GM19240 (cell line): ENCODE data around the gene CCDC154.

Experiments used
- DNase-seq: peaks from one replicate; pipeline ENCODE4 v3.0.0; 2011; ENCODE audit warnings: low spot score; ENCODE audit not compliant: insufficient read length

The CCDC154 gene

DNA sequence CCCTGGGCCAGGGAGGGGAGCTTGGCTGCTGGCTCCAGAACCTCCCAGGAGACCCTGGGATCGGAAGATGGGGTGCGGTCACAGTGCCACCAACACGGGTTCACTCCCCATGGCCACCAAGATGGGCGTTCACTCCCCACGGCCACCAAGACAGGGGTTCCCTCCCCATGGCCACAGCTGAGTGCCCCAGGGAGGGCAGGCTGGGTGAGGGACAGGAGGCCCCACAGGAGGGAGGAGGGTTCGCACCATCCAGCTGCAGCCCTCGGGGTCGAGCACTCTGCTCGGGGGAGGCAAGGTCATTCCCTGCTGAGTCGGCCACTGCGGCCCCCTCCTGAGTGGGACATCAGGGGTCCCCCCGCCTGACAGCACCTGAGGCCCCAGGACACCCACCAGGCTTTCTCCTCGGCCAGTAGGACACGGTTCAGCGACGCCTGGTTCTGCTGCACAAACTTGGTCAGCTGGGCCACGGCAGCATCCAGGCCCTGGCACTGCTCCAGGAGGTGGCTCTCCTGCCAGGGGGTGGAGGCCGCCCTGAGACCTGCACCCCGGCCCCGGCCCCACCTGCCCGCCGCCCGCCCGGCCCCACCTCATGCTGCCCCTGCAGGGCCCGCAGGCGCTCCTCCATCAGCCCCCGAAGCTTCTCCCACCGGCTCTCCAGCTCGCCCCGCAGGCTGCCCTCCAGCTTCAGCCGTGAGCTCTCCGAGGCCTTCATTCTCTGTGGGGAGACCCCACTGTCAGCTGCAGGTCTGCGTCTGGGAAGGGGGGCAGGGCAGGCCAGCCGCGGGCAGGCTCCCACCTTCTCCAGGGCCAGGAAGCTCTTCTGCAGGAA is 5.9 kb downstream of the CCDC154 start:
- no peak for DNase-seq

DNA sequence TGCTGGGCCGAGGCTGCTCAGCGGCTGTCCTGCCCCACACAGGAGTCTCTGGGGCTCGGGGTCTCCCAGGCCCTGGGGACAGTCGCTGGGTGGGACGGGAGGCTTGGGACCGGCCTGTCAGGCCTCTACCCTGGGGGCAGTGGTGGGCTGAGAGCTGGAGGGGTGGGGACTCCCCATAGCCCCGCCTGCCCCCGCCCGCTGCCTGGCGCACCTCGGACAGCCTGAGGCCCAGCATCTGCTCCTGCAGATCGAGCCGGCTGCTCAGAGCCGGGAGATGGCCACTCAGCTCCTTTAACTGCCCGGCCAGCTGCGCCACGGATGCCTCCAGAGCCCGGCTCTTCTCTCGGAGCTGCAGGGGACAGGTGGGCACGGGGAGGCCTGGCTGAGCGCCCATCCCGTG is 6.8 kb downstream of the CCDC154 start:
- DNase-seq: no peak

GRCh38 chr16:1436731-1437355 is 7.5 kb downstream of the CCDC154 start:
- DNase-seq: no peak

DNA sequence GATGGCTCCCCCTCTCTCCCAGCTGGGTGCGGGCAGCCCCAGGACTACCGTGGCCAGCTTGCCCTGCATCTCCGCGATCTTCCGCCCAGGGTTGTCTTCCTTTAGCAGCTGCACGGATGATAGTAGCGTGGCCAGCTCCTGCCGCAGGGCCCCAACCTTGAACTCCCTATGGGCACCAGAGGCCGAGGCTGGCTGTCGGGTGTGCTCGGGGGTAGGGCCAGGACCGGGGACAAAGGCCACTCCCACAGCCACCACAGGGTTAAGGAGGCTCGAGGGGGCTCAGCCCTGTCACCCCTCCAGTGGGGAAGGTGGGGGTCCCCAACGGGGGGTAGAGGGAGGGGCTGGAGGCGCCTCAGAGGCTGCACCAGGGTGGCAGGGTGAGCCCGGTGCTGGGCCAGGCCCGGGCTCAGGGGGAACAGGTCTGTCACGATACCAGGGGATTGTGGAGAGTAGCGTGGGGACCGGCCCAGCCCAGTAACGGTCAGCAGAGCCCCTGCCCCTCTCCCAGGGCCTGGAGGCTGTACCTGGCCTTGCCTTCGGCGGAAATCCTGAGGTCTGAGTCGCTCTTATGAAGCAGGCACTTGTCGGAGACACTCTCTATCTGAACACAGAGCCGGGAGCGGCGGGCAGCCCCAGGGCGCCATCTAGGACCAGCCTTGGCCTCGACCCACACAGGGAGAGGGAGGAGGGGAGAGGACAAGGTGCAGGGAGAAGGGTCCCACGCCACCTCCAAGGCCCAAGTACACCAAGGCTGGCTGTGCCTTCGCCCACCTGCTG is 8.2 kb downstream of the CCDC154 start:
- DNase-seq: no peak

DNA sequence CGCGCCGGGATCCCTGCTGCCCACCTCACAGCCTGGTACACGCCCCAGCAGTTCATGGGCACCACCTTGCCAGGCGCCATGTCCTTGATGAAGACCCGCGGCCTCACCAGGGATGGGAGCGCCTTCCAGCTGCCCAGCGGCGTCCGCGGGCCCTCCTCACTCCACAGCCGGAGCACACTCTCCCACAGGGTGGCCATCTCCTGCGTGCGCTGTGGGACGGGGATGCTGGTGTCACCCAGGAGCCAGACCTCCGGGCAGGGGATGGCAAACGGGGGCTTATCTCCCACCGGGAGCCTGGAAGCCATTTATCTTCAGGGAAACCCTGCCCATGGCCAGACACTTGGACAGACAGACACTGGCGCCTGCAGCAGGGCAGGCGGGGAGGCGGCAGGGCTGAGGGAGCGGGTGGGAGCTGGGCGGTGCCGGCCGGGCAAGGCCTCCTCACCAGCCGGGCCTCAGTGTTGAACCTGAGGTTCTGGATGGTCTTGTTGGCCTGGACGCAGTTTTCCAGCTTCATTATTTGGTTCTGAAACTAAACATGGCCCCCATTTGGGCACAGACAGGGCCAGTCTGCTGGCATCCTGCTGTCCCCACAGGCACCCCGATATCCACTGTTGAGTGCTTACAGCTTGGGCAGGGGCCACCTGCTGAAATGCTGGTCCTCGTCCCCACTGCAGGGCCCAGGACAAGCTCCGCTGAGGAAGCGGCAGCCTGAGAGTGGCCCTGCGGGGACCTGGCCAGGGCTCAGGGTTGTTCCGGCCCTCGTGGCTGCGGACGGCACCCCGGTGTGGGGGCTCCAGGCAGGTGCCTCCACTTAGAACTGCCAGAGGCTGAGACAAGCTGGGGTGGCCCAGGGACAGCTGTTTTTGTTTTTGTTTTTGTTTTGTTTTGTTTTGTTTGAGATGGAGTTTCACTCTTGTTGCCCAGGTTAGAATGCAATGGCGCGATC is 9.4 kb downstream of the CCDC154 start:
- DNase-seq: no peak

GRCh38 chr16:1433756-1434155 is 10.6 kb downstream of the CCDC154 start:
- no peak for DNase-seq

GRCh38 chr16:1433263-1433560 is 11.1 kb downstream of the CCDC154 start:
- DNase-seq: no peak

DNA sequence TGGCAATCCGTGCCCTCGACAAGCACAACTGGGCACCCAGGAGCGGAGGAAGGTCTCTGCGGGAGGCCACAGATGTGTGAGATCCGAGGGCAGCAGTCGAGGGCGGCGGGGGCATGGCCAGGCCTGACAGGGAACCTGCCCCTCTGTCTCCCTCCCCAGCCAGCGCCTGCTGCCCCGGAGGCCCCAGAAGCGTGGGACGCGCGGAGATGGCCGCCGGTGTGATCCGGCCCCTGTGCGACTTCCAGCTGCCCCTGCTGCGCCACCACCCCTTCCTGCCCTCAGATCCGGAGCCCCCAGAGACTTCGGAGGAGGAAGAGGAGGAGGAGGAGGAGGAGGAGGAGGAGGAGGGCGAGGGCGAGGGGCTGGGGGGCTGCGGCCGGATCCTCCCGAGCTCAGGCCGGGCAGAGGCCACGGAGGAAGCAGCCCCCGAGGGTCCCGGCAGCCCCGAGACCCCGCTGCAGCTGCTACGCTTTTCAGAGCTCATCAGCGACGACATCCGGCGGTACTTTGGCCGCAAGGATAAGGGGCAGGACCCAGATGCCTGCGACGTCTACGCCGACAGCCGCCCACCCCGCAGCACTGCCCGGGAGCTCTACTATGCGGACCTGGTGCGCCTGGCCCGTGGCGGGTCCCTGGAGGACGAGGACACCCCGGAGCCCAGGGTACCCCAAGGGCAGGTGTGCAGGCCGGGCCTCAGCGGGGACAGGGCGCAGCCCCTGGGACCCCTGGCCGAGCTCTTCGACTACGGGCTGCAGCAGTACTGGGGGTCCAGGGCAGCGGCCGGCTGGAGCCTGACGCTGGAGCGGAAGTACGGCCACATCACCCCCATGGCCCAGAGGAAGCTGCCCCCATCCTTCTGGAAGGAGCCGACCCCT is 11.7 kb downstream of the CCDC154 start:
- DNase-seq: no peak

GRCh38 chr16:1431497-1432270 is 12.7 kb downstream of the CCDC154 start:
- no peak for DNase-seq

DNA sequence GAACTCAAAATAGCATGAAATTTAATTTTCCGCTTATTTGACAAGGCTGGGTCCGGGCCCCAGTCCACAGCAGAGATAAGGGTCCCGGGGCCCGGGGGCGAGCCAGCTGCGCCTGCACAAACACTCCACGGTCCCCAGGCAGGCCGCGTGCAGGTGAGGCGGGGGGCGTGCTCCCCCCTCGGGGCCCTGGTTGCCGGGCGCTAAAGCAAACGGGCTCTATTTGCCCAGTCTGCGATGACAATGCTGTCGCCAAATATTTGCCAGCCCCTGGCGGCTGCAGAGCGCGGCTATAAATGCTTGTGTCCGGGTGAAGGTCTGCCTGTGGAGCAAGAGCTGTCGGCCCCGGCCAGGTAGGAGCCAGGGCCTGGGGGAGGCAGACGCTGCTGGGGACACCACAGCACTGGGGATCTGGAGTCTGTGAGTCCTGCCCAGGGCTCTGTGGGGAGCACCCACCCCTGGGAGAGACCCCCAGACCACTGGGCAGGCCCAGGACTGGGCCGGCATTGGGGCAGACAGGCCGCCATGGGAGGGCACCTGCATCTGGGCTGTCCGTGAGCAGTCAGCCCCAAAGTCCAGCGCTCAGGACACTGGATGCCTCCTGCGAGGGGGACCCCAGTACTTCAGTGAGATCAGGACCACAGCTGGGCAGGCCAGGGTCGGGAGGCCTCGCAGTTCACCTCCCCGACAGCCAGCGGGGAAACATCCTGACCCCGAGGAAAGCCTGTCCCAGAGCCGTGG is 13.4 kb downstream of the CCDC154 start, which contains the start of gene PERCC1:
Gene PERCC1, plus strand, starts transcription at position 320 of the 738 bp plus-strand sequence. CDS start 1,516 bp downstream, outside the sequence.
- DNase-seq: no peak

GRCh38 chr16:1430214-1430758 is 14.1 kb downstream of the CCDC154 start:
- DNase-seq: no peak

GRCh38 chr16:1429631-1430030 is 14.7 kb downstream of the CCDC154 start:
- no peak for DNase-seq

- no peak for DNase-seq
Measured at GRCh38 chr16:1429012-1429411, 15.3 kb downstream of the CCDC154 start.

GRCh38 chr16:1428511-1428910 is 15.8 kb downstream of the CCDC154 start:
- no peak for DNase-seq

DNA sequence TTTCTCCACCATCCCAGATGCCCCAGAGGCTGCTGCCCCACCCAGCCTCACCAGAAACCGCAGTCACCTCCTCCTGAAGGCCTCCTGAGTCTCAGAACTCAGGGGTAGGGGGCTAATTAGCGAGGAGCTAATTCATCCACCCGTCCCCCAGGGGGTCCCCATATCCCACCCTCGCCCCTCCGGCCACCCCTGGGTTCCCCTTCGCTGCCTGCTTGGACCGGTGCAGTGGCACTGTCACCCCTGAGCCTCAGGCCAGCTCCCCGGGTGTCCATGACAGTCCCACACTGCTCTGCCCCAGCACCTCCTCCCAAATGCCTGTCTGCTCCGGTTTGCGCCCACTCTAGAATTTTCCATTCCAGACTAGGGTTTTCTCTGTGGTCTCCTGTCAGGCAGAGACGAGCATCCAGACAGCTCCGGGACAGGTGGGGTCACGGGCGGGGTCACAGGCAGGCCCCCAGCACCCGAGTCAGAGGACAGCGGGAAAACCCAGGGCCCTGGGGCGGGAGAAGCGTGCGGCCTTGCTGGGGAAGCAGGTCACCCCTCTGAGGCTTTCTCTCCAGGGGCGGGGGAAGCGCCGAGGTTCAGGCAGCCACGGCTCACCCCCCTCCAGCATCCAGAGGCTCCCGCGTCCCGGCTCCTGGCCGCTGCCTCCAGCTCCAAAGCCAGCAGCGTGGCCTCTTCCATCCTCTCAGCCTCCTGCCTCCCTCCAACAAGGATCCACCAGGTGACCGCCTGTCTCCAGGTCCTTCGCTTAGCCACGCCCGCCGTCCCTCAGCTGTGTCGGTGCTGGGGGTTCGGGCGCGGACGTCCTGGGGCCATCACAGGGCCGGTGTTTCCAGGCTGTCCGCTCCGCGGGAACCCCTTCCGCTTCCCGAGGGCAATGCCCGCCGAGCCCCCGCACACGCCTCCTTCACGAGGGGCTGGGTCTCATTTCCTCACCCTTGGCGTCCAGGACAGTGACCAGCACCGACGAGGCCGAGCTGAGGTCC is 16.6 kb downstream of the CCDC154 start:
- DNase-seq: no peak

DNA sequence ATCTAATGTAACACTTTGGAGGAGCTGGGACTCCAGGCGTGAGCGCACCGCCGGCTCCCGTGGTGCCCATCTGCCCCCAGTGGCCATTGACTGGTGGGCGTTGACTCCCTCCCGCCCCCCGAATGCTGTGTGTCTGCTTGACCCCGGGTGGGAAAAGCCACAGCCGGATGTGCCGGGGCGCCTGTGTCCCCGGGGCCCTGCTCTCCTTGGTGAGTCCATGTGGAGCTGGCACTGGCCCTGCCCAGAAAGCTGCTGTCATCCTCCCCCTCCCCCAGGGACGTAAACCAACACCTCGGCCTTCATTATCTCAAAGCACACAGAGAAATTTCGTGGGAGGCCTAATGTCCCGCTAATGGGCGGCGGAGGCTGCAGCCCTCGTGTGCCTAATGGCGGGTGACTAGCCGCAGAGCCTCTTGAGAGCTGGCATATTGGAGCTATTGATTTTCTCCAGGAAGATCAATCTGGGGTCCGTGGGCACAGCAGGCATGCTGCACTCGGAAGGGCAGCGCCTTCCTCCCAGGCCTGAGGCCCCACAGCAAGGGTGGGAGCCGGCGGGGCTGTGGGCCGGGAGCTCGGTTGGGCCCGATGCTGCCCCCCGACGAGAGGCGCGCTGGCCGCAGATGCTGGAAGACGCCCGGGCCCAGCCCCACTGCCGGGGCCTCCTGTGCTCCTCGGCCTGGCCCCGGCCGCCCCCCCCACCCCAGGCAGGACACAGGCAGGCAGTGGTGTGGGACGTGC is 17.5 kb downstream of the CCDC154 start:
- no peak for DNase-seq
